GM21786 (cell line): ENCODE data around the gene CBFA2T3.

ENCODE experiments used
- ATAC-seq: cut with Tn5 transposase; IDR thresholded peaks from one replicate; pipeline ENCODE4 v1.9.1; 2021; ENCODE audit not compliant: unreplicated experiment

The CBFA2T3 gene

GRCh38 chr16:88844419-88845036 lies 132.5 kb downstream of the CBFA2T3 start:
- no peak for ATAC-seq

- ATAC-seq, result no peak
Observed at GRCh38 chr16:88843256-88843655, 133.8 kb downstream of the CBFA2T3 start.

GRCh38 chr16:88842806-88843205 lies 134.2 kb downstream of the CBFA2T3 start:
- no peak for ATAC-seq

GRCh38 chr16:88842308-88842756 lies 134.7 kb downstream of the CBFA2T3 start:
- ATAC-seq, result no peak

- no peak for ATAC-seq
Observed at GRCh38 chr16:88841521-88842307, 135.3 kb downstream of the CBFA2T3 start.

- no peak for ATAC-seq
Observed at GRCh38 chr16:88840600-88841215, 136.3 kb downstream of the CBFA2T3 start.

GRCh38 chr16:88839745-88840599 lies 137.0 kb downstream of the CBFA2T3 start:
- ATAC-seq, result no peak

- no peak for ATAC-seq
Observed at GRCh38 chr16:88839026-88839529, 137.9 kb downstream of the CBFA2T3 start.

GRCh38 chr16:88838566-88838965 lies 138.4 kb downstream of the CBFA2T3 start:
- no peak for ATAC-seq

- ATAC-seq, result no peak
Observed at GRCh38 chr16:88837806-88838205, 139.2 kb downstream of the CBFA2T3 start.

- ATAC-seq, result no peak
Observed at GRCh38 chr16:88836791-88837190, 140.2 kb downstream of the CBFA2T3 start.

- no peak for ATAC-seq
Observed at GRCh38 chr16:88835818-88836217, 141.2 kb downstream of the CBFA2T3 start.

- no peak for ATAC-seq
Observed at GRCh38 chr16:88835383-88835782, 141.6 kb downstream of the CBFA2T3 start.

GRCh38 chr16:88834670-88835069 lies 142.3 kb downstream of the CBFA2T3 start:
- no peak for ATAC-seq

GRCh38 chr16:88833086-88833485 lies 143.9 kb downstream of the CBFA2T3 start:
- ATAC-seq, result no peak

- no peak for ATAC-seq
Observed at GRCh38 chr16:88831838-88832237, 145.2 kb downstream of the CBFA2T3 start.

- no peak for ATAC-seq
Observed at GRCh38 chr16:88830783-88831182, 146.2 kb downstream of the CBFA2T3 start.

GRCh38 chr16:88830258-88830657 lies 146.7 kb downstream of the CBFA2T3 start:
- no peak for ATAC-seq

GRCh38 chr16:88828711-88829110 lies 148.3 kb downstream of the CBFA2T3 start:
- ATAC-seq, result no peak

- ATAC-seq, result no peak
Observed at GRCh38 chr16:88827727-88828126, 149.3 kb downstream of the CBFA2T3 start.
